ENCODE measurements around the gene MIPEP.

GRCh38 chr13:23866420-23867026 is 22.7 kb downstream of the MIPEP start:
- TF ChIP-seq, protein P1, sequence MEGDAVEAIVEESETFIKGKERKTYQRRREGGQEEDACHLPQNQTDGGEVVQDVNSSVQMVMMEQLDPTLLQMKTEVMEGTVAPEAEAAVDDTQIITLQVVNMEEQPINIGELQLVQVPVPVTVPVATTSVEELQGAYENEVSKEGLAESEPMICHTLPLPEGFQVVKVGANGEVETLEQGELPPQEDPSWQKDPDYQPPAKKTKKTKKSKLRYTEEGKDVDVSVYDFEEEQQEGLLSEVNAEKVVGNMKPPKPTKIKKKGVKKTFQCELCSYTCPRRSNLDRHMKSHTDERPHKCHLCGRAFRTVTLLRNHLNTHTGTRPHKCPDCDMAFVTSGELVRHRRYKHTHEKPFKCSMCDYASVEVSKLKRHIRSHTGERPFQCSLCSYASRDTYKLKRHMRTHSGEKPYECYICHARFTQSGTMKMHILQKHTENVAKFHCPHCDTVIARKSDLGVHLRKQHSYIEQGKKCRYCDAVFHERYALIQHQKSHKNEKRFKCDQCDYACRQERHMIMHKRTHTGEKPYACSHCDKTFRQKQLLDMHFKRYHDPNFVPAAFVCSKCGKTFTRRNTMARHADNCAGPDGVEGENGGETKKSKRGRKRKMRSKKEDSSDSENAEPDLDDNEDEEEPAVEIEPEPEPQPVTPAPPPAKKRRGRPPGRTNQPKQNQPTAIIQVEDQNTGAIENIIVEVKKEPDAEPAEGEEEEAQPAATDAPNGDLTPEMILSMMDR (IDR thresholded peaks at IDR 0.05): no peak
- no peak for TF ChIP-seq POLR2A (IDR thresholded peaks at IDR 0.05)
- TF ChIP-seq POLR2AphosphoS5 (IDR thresholded peaks at IDR 0.05): no peak

Data from breast epithelium (tissue), 3 donors.